ENCODE data around the gene ZDHHC14. TPM values are rescaled to one million over a fixed set of nuclear protein-coding genes. Genes with fewer than 3 reads are reported as not detected.

The ZDHHC14 gene
- total RNA-seq, 1 experiment from 2014 or later: 3.2 TPM

DNA sequence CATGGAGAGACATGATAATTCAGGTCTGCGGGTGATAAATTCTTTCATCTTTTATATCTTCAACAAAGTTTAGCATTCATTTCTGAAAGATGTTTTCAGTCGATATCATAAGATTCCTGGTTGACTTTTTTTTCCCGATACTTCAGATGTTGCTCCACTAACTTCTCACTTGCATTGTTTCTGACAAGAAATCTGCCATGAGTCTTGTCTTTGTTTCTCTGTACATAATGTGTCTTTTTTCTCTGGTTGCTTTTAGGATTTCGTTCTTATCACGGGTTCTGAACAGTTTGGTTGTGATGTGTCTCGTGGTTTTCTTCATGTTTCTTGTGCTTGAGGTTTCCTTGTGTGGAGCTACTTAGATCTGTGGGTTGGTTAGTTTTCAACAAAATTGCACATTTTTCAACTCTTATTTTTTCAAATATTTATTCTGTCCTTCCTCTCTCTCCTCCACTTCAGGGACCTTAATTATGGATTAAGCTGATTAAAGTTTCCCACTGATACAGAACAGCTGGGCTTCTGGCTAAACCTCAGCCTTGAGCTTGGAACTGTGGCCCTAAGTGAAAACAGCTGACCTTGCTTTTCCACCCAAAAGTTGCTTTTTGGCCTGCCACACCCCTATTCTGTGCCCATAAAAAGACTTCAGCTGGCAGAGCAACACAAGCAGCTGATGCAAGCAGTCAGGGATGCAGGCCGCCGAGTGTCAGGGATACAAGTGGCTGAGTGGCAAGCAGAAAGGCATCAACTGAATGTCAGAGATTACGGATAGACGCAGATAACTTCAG is 344.2 kb downstream of the ZDHHC14 start:
- H3K4me1 Mint-ChIP-seq (ENCODE audit: insufficient read depth, unreplicated experiment): peaks cover 14% of the 10 kb centered on the region
- H3K9me3 Mint-ChIP-seq (ENCODE audit: unreplicated experiment): peaks cover 14% of the 10 kb centered on the region
- H3K36me3 Mint-ChIP-seq (ENCODE audit: insufficient read depth, unreplicated experiment): no peaks in the 10 kb centered on the region
- no TSS peak for BruUV-seq (replicated peaks)
- TF ChIP-seq, protein P1, sequence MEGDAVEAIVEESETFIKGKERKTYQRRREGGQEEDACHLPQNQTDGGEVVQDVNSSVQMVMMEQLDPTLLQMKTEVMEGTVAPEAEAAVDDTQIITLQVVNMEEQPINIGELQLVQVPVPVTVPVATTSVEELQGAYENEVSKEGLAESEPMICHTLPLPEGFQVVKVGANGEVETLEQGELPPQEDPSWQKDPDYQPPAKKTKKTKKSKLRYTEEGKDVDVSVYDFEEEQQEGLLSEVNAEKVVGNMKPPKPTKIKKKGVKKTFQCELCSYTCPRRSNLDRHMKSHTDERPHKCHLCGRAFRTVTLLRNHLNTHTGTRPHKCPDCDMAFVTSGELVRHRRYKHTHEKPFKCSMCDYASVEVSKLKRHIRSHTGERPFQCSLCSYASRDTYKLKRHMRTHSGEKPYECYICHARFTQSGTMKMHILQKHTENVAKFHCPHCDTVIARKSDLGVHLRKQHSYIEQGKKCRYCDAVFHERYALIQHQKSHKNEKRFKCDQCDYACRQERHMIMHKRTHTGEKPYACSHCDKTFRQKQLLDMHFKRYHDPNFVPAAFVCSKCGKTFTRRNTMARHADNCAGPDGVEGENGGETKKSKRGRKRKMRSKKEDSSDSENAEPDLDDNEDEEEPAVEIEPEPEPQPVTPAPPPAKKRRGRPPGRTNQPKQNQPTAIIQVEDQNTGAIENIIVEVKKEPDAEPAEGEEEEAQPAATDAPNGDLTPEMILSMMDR (IDR thresholded peaks at IDR 0.05; ENCODE audit: unreplicated experiment): no peak
- POLR2A ChIA-PET: interaction anchor here (0.6 to 1.5 kb wide), 2 partner anchors 10 to 143 kb away, joined by 3 to 4 read pairs; no protein-coding TSS in a partner anchor
- no peak overlapping the region for H3K27ac Mint-ChIP-seq (ENCODE audit: low read depth, unreplicated experiment)
- DNase-seq (ENCODE audit: unreplicated experiment): no peak
- CTCF ChIA-PET: interaction anchor here (1.5 kb wide), 1 partner anchor 32 kb away, joined by 7 read pairs; no protein-coding TSS in a partner anchor
- H3K27me3 Mint-ChIP-seq (ENCODE audit: insufficient read depth, unreplicated experiment): no peaks in the 10 kb centered on the region
- H3K4me3 Mint-ChIP-seq (ENCODE audit: unreplicated experiment): no peak overlapping the region
- intact Hi-C loops (cut with micrococcal nuclease): no loop called here

DNA sequence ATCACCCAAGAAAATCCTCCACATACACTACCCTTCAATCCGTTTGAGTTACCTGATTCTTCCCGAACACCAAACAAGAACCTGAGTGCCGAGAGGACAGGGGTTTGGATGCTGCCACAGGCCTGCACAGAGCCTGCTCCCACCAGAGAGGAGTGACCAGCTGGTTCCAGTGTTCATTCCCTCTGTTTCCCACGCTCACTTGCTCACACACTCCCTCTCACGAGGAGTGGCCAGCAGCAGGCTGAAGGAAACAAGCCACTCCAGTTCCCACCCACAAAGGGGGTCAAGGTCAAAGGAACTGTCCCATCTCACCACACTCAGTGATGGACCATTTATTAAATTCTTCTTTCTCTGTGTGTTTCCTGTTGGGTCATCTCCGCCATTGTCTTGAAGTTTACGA is 344.8 kb downstream of the ZDHHC14 start:
- ChIA-PET CTCF (interaction anchor here (1.2 kb wide), 1 partner anchor 31 kb away, joined by 3 read pairs; no protein-coding TSS in a partner anchor), POLR2A (interaction anchor here (0.6 to 1.5 kb wide), 2 partner anchors 11 to 142 kb away, joined by 3 to 4 read pairs; no protein-coding TSS in a partner anchor)
- DNase-seq (ENCODE audit: unreplicated experiment): no peak
- Mint-ChIP-seq H3K27me3 (ENCODE audit: insufficient read depth, unreplicated experiment) (no peaks in the 10 kb centered on the region), H3K9me3 (ENCODE audit: unreplicated experiment) (peaks cover 14% of the 10 kb centered on the region), H3K4me3 (ENCODE audit: unreplicated experiment) (no peak overlapping the region), H3K4me1 (ENCODE audit: insufficient read depth, unreplicated experiment) (peaks cover 11% of the 10 kb centered on the region), H3K36me3 (ENCODE audit: insufficient read depth, unreplicated experiment) (no peaks in the 10 kb centered on the region), H3K27ac (ENCODE audit: low read depth, unreplicated experiment) (no peak overlapping the region)
- no TSS peak for BruUV-seq (replicated peaks)
- TF ChIP-seq, protein P1 (IDR thresholded peaks at IDR 0.05; ENCODE audit: unreplicated experiment): no peak
- intact Hi-C loops (cut with micrococcal nuclease): no loop called here

DNA sequence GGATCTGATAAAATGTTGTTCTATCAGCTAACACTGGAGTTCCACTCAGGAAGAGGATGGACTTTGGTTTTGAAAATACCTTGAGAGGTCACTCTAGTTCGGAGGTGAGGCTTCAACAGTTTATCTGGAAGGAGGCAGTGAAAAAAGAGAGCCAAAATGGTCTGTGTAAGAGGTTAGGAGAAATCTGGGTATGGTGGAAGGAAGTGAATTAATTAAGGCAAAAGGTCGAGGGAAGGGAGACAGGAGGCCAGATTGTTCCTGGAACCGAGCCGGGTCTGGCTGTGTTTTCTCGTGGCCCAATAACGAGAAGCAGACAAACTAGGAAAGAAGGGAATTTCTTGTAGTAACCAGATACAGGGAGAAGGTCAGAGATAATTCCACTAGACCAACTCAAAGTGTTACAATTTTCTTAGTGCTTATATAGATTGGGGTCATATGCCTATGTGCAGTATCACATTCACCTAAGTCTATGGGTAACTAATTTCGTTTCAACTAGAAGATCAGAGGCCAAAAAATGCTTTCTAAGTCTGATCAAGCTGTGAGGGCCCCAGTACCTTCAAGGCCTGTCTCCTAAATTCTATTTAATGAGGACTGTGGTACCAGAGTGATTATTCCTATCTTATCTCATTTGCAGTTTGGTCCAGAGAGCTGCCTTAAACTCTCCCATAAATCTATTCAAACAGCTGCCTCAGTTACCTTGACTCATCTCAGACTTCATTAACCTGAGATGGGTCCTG is 346.1 kb downstream of the ZDHHC14 start:
- no peak for DNase-seq (ENCODE audit: unreplicated experiment)
- Mint-ChIP-seq H3K9me3 (ENCODE audit: unreplicated experiment) (peaks cover 14% of the 10 kb centered on the region), H3K4me3 (ENCODE audit: unreplicated experiment) (no peak overlapping the region), H3K27me3 (ENCODE audit: insufficient read depth, unreplicated experiment) (no peaks in the 10 kb centered on the region), H3K36me3 (ENCODE audit: insufficient read depth, unreplicated experiment) (no peaks in the 10 kb centered on the region), H3K27ac (ENCODE audit: low read depth, unreplicated experiment) (no peak overlapping the region), H3K4me1 (ENCODE audit: insufficient read depth, unreplicated experiment) (peaks cover 11% of the 10 kb centered on the region)
- ChIA-PET POLR2A (interaction anchor here (0.8 kb wide), 1 partner anchor 19 kb away, joined by 3 read pairs; no protein-coding TSS in a partner anchor), CTCF (interaction anchor here (1.2 to 1.4 kb wide), 2 partner anchors 29 to 30 kb away, joined by 3 to 5 read pairs; no protein-coding TSS in a partner anchor)
- intact Hi-C loops (cut with micrococcal nuclease): no loop called here
- no TSS peak for BruUV-seq (replicated peaks)
- TF ChIP-seq, protein P1 (IDR thresholded peaks at IDR 0.05; ENCODE audit: unreplicated experiment): no peak

Small RNA genes lying within 50 kb of the gene (microRNA-seq; reads per million reads assigned to microRNA genes)
- not detected for gene MIR3692

Other genes with a start within 250 kb of the ZDHHC14 start
- 9.4 and 10.1 TPM in 2 replicates for gene TMEM242, start 57.7 kb upstream of the ZDHHC14 start, total RNA-seq (2022)

All from MCF 10A (cell line).